DOHH2 (cell line): ENCODE measurements around the gene MUSK.

Experiments used
- EZH2phosphoT487 ChIP-seq: fragments of 200-600 bp; sonication (generic); IDR thresholded peaks from 2 replicates; pipeline ENCODE4 v1.6.1; 2017; ENCODE audit warnings: borderline replicate concordance, mild to moderate bottlenecking, antibody characterized with exemption, low read length, moderate library complexity, mixed read lengths
- TF ChIP-seq, protein P1 (sequence below): fragments of 200-600 bp; sonication (generic); IDR thresholded peaks from one replicate; pipeline ENCODE4 v1.5.1; 2014; ENCODE audit warnings: antibody characterized with exemption, mild to moderate bottlenecking, low read depth, low read length; ENCODE audit not compliant: poor library complexity, severe bottlenecking

DNA sequence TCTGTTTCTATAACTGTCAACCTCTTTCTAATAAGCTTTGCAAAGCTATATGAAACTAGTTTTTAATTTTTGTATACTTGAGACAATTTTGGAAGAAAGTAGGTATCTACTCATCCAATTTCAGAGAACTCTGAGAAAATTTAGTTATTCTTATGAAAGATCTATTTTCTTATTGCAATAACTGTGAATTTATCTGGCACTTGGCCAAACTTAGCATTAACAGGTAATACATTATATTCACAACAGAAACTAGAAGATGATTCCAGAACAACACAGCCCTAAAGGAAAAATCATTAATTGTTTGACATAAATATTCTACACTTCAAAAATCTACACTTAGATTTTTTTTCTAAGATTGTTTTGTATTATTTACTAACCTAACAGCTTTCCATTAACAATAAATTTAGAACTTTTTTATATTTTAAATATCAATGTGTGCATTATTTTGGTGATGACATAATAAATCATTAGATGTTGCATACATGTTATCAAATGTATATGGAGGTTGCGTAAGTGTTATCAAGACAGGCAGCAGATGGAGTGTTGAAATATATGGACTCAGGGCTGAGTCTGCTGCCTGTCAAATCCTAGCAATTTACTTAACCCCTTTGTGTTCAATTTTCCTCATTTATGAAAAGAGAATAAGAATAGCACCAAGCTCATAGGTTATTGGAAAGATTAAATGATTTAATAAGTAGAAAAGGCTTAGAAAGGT, 141.8 kb downstream of the MUSK start:
- TF ChIP-seq, protein P1, sequence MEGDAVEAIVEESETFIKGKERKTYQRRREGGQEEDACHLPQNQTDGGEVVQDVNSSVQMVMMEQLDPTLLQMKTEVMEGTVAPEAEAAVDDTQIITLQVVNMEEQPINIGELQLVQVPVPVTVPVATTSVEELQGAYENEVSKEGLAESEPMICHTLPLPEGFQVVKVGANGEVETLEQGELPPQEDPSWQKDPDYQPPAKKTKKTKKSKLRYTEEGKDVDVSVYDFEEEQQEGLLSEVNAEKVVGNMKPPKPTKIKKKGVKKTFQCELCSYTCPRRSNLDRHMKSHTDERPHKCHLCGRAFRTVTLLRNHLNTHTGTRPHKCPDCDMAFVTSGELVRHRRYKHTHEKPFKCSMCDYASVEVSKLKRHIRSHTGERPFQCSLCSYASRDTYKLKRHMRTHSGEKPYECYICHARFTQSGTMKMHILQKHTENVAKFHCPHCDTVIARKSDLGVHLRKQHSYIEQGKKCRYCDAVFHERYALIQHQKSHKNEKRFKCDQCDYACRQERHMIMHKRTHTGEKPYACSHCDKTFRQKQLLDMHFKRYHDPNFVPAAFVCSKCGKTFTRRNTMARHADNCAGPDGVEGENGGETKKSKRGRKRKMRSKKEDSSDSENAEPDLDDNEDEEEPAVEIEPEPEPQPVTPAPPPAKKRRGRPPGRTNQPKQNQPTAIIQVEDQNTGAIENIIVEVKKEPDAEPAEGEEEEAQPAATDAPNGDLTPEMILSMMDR: no peak
- no peak for TF ChIP-seq EZH2phosphoT487
